ENCODE results near the gene LIG3. TPM values are rescaled to one million over a fixed set of nuclear protein-coding genes. Genes with fewer than 3 reads are reported as not detected.

The LIG3 gene
- total and polyA plus RNA-seq, 2 experiments from 2014 or later = 16.4 to 119 TPM

DNA sequence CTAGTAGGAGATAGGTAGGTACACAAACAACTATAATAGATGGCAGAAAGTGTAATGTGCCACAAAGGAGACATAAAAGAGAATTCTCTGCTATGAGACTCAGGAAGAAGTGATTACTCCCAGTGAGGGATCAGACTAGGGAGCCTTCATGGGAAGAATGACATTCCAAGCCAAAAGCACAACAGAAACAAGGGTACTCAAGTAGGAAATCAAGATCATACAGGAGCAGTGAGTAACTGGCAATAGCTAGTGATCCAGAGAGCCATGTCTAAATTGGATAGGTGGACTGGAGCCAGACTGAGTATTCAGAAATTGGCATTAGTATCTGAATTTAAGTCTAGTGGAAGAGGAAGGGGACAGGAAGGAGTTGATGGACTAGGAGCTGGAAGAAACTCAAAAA, 72.5 kb downstream of the LIG3 start:
- H3K4me3 ChIP-seq = no peak overlapping the region
- Mint-ChIP-seq H3K27me3 (ENCODE audit: insufficient read depth, low read depth, poor library complexity) (no peaks in the 10 kb centered on the region), H3K36me3 (ENCODE audit: low read depth) (0 out of 3 replicates have a peak, but pooled peaks cover 3% of the 10 kb centered on the region), H3K4me3 (no peak overlapping the region), H3K4me1 (peaks cover 26% of the 10 kb centered on the region), H3K9me3 (no peaks in the 10 kb centered on the region), H3K27ac (no peak overlapping the region)
- no peaks in the 10 kb centered on the region for H3K27me3 ChIP-seq (ENCODE audit: insufficient read depth)
- no peak overlapping the region for H3K4me2 ChIP-seq
- ATAC-seq = no peak
- H4K20me1 ChIP-seq (replicated peaks; ENCODE audit: insufficient read depth) = no peaks in the 10 kb centered on the region; the same call in 1 of the 2 replicates
- H2AFZ ChIP-seq = no peak overlapping the region
- H3F3A ChIP-seq (replicated peaks; ENCODE audit: low read depth) = 0 out of 2 replicates have a peak, but pooled peaks cover 3% of the 10 kb centered on the region
- H3K9me2 ChIP-seq (ENCODE audit: insufficient read depth) = no peaks in the 10 kb centered on the region
- no peaks in the 10 kb centered on the region for H3K79me2 ChIP-seq (replicated peaks; ENCODE audit: insufficient read depth)
- no peak overlapping the region for H3K27ac ChIP-seq (ENCODE audit: low read depth)
- TF ChIP-seq, protein P1, sequence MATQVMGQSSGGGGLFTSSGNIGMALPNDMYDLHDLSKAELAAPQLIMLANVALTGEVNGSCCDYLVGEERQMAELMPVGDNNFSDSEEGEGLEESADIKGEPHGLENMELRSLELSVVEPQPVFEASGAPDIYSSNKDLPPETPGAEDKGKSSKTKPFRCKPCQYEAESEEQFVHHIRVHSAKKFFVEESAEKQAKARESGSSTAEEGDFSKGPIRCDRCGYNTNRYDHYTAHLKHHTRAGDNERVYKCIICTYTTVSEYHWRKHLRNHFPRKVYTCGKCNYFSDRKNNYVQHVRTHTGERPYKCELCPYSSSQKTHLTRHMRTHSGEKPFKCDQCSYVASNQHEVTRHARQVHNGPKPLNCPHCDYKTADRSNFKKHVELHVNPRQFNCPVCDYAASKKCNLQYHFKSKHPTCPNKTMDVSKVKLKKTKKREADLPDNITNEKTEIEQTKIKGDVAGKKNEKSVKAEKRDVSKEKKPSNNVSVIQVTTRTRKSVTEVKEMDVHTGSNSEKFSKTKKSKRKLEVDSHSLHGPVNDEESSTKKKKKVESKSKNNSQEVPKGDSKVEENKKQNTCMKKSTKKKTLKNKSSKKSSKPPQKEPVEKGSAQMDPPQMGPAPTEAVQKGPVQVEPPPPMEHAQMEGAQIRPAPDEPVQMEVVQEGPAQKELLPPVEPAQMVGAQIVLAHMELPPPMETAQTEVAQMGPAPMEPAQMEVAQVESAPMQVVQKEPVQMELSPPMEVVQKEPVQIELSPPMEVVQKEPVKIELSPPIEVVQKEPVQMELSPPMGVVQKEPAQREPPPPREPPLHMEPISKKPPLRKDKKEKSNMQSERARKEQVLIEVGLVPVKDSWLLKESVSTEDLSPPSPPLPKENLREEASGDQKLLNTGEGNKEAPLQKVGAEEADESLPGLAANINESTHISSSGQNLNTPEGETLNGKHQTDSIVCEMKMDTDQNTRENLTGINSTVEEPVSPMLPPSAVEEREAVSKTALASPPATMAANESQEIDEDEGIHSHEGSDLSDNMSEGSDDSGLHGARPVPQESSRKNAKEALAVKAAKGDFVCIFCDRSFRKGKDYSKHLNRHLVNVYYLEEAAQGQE (IDR thresholded peaks at IDR 0.05; ENCODE audit: unreplicated experiment) = no peak
- TF ChIP-seq, protein P2, sequence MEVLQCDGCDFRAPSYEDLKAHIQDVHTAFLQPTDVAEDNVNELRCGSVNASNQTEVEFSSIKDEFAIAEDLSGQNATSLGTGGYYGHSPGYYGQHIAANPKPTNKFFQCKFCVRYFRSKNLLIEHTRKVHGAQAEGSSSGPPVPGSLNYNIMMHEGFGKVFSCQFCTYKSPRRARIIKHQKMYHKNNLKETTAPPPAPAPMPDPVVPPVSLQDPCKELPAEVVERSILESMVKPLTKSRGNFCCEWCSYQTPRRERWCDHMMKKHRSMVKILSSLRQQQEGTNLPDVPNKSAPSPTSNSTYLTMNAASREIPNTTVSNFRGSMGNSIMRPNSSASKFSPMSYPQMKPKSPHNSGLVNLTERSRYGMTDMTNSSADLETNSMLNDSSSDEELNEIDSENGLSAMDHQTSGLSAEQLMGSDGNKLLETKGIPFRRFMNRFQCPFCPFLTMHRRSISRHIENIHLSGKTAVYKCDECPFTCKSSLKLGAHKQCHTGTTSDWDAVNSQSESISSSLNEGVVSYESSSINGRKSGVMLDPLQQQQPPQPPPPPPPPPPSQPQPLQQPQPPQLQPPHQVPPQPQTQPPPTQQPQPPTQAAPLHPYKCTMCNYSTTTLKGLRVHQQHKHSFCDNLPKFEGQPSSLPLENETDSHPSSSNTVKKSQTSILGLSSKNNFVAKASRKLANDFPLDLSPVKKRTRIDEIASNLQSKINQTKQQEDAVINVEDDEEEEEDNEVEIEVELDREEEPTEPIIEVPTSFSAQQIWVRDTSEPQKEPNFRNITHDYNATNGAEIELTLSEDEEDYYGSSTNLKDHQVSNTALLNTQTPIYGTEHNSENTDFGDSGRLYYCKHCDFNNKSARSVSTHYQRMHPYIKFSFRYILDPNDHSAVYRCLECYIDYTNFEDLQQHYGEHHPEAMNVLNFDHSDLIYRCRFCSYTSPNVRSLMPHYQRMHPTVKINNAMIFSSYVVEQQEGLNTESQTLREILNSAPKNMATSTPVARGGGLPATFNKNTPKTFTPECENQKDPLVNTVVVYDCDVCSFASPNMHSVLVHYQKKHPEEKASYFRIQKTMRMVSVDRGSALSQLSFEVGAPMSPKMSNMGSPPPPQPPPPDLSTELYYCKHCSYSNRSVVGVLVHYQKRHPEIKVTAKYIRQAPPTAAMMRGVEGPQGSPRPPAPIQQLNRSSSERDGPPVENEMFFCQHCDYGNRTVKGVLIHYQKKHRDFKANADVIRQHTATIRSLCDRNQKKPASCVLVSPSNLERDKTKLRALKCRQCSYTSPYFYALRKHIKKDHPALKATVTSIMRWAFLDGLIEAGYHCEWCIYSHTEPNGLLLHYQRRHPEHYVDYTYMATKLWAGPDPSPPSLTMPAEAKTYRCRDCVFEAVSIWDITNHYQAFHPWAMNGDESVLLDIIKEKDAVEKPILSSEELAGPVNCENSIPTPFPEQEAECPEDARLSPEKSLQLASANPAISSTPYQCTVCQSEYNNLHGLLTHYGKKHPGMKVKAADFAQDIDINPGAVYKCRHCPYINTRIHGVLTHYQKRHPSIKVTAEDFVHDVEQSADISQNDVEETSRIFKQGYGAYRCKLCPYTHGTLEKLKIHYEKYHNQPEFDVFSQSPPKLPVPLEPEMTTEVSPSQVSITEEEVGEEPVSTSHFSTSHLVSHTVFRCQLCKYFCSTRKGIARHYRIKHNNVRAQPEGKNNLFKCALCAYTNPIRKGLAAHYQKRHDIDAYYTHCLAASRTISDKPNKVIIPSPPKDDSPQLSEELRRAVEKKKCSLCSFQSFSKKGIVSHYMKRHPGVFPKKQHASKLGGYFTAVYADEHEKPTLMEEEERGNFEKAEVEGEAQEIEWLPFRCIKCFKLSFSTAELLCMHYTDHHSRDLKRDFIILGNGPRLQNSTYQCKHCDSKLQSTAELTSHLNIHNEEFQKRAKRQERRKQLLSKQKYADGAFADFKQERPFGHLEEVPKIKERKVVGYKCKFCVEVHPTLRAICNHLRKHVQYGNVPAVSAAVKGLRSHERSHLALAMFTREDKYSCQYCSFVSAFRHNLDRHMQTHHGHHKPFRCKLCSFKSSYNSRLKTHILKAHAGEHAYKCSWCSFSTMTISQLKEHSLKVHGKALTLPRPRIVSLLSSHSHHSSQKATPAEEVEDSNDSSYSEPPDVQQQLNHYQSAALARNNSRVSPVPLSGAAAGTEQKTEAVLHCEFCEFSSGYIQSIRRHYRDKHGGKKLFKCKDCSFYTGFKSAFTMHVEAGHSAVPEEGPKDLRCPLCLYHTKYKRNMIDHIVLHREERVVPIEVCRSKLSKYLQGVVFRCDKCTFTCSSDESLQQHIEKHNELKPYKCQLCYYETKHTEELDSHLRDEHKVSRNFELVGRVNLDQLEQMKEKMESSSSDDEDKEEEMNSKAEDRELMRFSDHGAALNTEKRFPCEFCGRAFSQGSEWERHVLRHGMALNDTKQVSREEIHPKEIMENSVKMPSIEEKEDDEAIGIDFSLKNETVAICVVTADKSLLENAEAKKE (CRISPR knock-in tag; IDR thresholded peaks at IDR 0.05) = no peak
- TF ChIP-seq ZNF331 (CRISPR knock-in tag; IDR thresholded peaks at IDR 0.05; ENCODE audit: low read depth) (no peak), EZH2 (IDR thresholded peaks at IDR 0.05; ENCODE audit: low read depth, unreplicated experiment) (no peak), CREB1 (CRISPR knock-in tag; IDR thresholded peaks at IDR 0.05; ENCODE audit: low read depth) (no peak), POLR2AphosphoS5 (IDR thresholded peaks at IDR 0.05; ENCODE audit: low read depth) (no peak), EZH2phosphoT487 (IDR thresholded peaks at IDR 0.05; ENCODE audit: unreplicated experiment) (no peak), NANOG (IDR thresholded peaks at IDR 0.05; ENCODE audit: borderline replicate concordance) (no peak)
- TF ChIP-seq, protein P3, sequence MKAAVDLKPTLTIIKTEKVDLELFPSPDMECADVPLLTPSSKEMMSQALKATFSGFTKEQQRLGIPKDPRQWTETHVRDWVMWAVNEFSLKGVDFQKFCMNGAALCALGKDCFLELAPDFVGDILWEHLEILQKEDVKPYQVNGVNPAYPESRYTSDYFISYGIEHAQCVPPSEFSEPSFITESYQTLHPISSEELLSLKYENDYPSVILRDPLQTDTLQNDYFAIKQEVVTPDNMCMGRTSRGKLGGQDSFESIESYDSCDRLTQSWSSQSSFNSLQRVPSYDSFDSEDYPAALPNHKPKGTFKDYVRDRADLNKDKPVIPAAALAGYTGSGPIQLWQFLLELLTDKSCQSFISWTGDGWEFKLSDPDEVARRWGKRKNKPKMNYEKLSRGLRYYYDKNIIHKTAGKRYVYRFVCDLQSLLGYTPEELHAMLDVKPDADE (IDR thresholded peaks at IDR 0.05) = no peak
- TF ChIP-seq, protein P4, sequence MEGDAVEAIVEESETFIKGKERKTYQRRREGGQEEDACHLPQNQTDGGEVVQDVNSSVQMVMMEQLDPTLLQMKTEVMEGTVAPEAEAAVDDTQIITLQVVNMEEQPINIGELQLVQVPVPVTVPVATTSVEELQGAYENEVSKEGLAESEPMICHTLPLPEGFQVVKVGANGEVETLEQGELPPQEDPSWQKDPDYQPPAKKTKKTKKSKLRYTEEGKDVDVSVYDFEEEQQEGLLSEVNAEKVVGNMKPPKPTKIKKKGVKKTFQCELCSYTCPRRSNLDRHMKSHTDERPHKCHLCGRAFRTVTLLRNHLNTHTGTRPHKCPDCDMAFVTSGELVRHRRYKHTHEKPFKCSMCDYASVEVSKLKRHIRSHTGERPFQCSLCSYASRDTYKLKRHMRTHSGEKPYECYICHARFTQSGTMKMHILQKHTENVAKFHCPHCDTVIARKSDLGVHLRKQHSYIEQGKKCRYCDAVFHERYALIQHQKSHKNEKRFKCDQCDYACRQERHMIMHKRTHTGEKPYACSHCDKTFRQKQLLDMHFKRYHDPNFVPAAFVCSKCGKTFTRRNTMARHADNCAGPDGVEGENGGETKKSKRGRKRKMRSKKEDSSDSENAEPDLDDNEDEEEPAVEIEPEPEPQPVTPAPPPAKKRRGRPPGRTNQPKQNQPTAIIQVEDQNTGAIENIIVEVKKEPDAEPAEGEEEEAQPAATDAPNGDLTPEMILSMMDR (conservative IDR thresholded peaks at IDR 0.05; ENCODE audit: low read depth in 2 of 2) = no peak
- no peaks in the 10 kb centered on the region; the same call in 1 of the 2 replicates for H3K36me3 ChIP-seq (ENCODE audit: insufficient read depth)
- DNase-seq (ENCODE audit: low spot score) = no peak
- peaks cover 6% of the 10 kb centered on the region for H3K4me1 ChIP-seq (ENCODE audit: insufficient read depth)
